Peyer's patch (tissue), 4 donors: ENCODE measurements around the gene POU5F1. TPM values are rescaled to one million over a fixed set of nuclear protein-coding genes. Genes with fewer than 3 reads are reported as not detected.

Experiments
- DNase-seq, 3 donors: peaks; one replicate each; pipeline ENCODE4 v3.0.0-alpha.2; 2017 to 2019
- H3K27ac ChIP-seq, 4 donors: fragments of 200-600 bp; sonication (generic); one replicate each; pipeline ENCODE4 v1.5.1; 2016 to 2019
- H3K27me3 ChIP-seq, 2 donors: fragments of 200-600 bp; sonication (generic); one replicate each; pipeline ENCODE4 v1.5.1; 2019
- H3K36me3 ChIP-seq, 3 donors: fragments of 200-600 bp; sonication (generic); one replicate each; pipeline ENCODE4 v1.5.1; 2016 to 2019
- H3K4me1 ChIP-seq, 4 donors: fragments of 200-600 bp; sonication (generic); one replicate each; pipeline ENCODE4 v1.5.1; 2016 to 2019
- H3K4me3 ChIP-seq, 4 donors: fragments of 200-600 bp; sonication (generic); 1 replicate in 3 of 4; 2 replicates in 1 of 4; pipeline ENCODE4 v1.5.1; 2016 to 2019; ENCODE audit warnings: mild to moderate bottlenecking in 1 of 4
- H3K9me3 ChIP-seq, 4 donors: fragments of 200-600 bp; sonication (generic); one replicate each; pipeline ENCODE4 v1.5.1; 2016 to 2019; ENCODE audit warnings: mild to moderate bottlenecking in 1 of 4
- POLR2A ChIP-seq, 2 donors: fragments of 450-650 bp; IDR thresholded peaks; one replicate each; pipeline ENCODE4 v1.5.1; 2017; ENCODE audit warnings: antibody characterized with exemption in 2 of 2, mild to moderate bottlenecking in 2 of 2, moderate library complexity in 2 of 2
- small RNA-seq, 2 donors: library from RNA; depleted of rRNA; stranded (forward); fragments of <200 nt; gene quantifications; one replicate each; pipeline ENCODE3, GENCODE V24; 2016
- total RNA-seq, 4 donors: library from RNA; depleted of rRNA; stranded (reverse); fragments of >200 nt; gene quantifications; one replicate each; pipeline ENCODE4 v1.1.0, GENCODE V29; 2016
- TF ChIP-seq, protein P1 (sequence below), 6 experiments: fragments of 450-650 bp in 4 of 6; fragments of 200-600 bp in 2 of 6; sonication (generic) in 1 of 6; IDR thresholded peaks; one replicate each; pipeline ENCODE4 v1.5.1; 2017 to 2019; ENCODE audit warnings: antibody characterized with exemption in 6 of 6, mild to moderate bottlenecking in 3 of 6, moderate library complexity in 1 of 6

The POU5F1 gene
- total RNA-seq, 4 donors from 2014 or later, result 14.9 to 121 (median 45.0) TPM

DNA sequence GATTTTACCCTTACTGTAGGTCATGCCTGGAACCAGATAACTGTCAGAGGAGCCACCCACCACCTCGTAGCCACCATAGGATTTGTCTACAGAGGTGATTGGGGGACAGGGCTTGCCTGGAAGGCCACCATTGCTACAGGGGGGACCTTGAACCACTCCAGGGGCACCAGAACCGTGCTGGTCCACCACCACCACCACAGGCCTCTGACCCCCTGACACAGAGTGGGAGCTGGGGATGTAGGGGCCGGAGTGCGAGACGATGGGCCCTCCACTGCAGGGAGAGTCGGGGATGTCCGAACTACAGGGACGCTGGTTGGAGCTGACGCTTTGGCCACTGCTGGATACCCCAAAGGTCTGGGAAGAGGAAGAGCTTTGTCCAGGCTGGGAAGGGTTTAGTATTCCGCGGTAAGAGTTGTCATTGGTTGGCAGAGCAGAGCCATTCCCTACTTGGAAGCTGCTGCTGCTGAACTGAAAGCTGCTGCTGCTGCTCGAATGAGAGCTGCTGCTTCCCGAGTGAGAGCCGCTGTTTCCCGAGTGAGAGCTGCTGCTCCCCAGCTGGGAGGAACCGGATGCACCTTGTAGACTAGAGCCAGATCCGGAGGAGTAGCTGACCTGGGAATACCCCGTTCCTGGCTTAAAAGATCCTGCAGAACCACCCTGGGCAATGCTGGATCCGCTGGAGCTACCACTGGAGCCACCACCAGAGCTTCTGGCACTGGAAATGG lies 53.7 kb downstream of the POU5F1 start:
- peak in 1 of 3 donors; percentile 45 for DNase-seq
- peaks cover 0 to 12% (median 0%) of the 10 kb centered on the region in 4 donors for H3K4me1 ChIP-seq
- no peaks in the 10 kb centered on the region for H3K9me3 ChIP-seq
- TF ChIP-seq, protein P1, sequence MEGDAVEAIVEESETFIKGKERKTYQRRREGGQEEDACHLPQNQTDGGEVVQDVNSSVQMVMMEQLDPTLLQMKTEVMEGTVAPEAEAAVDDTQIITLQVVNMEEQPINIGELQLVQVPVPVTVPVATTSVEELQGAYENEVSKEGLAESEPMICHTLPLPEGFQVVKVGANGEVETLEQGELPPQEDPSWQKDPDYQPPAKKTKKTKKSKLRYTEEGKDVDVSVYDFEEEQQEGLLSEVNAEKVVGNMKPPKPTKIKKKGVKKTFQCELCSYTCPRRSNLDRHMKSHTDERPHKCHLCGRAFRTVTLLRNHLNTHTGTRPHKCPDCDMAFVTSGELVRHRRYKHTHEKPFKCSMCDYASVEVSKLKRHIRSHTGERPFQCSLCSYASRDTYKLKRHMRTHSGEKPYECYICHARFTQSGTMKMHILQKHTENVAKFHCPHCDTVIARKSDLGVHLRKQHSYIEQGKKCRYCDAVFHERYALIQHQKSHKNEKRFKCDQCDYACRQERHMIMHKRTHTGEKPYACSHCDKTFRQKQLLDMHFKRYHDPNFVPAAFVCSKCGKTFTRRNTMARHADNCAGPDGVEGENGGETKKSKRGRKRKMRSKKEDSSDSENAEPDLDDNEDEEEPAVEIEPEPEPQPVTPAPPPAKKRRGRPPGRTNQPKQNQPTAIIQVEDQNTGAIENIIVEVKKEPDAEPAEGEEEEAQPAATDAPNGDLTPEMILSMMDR (IDR thresholded peaks at IDR 0.05), result no peak
- no peak for TF ChIP-seq POLR2A (IDR thresholded peaks at IDR 0.05)
- no peaks in the 10 kb centered on the region for H3K27me3 ChIP-seq
- H3K4me3 ChIP-seq, result peak overlapping the region in 1 of 4 donors; percentile 9
- H3K36me3 ChIP-seq, result no peaks in the 10 kb centered on the region
- H3K27ac ChIP-seq, result peak overlapping the region in 1 of 4 donors; percentile 25

DNA sequence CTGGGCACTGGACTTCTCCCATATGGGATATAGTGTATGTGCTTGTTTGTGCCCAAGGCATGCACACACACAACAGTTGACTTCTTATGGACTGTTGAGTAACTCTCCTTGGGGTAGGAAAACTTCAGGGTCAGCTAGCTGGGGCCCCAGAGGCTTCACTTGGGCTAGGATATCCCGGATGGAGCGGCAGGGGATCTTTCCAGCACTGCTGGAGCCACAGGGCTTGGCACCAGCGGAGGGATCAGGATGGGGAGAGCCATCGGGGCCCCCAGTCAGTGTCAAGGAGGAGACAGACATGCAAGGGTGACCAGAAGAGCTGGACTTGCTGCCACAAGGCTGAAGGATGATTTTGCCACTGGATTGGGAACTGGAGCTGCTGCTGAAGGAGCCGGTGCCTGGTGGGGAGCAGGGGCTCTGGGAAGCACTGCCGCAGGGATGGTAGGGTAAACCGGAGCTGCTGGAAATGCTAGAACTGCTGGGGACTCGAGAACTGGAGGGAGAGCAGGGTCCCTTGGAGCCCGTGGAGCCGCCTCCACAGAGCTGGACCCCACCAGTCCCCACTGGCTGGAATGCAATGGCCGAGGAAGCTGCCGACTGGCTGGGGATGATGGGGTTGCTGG lies 54.4 kb downstream of the POU5F1 start:
- peaks cover 0 to 12% (median 0%) of the 10 kb centered on the region in 4 donors for H3K4me1 ChIP-seq
- DNase-seq, result peak in 1 of 3 donors; percentile 28
- no peak overlapping the region for H3K4me3 ChIP-seq
- H3K27me3 ChIP-seq, result no peaks in the 10 kb centered on the region
- no peak overlapping the region for H3K27ac ChIP-seq
- H3K9me3 ChIP-seq, result no peaks in the 10 kb centered on the region
- TF ChIP-seq POLR2A (IDR thresholded peaks at IDR 0.05), result no peak
- TF ChIP-seq, protein P1 (IDR thresholded peaks at IDR 0.05), result no peak
- H3K36me3 ChIP-seq, result no peaks in the 10 kb centered on the region

DNA sequence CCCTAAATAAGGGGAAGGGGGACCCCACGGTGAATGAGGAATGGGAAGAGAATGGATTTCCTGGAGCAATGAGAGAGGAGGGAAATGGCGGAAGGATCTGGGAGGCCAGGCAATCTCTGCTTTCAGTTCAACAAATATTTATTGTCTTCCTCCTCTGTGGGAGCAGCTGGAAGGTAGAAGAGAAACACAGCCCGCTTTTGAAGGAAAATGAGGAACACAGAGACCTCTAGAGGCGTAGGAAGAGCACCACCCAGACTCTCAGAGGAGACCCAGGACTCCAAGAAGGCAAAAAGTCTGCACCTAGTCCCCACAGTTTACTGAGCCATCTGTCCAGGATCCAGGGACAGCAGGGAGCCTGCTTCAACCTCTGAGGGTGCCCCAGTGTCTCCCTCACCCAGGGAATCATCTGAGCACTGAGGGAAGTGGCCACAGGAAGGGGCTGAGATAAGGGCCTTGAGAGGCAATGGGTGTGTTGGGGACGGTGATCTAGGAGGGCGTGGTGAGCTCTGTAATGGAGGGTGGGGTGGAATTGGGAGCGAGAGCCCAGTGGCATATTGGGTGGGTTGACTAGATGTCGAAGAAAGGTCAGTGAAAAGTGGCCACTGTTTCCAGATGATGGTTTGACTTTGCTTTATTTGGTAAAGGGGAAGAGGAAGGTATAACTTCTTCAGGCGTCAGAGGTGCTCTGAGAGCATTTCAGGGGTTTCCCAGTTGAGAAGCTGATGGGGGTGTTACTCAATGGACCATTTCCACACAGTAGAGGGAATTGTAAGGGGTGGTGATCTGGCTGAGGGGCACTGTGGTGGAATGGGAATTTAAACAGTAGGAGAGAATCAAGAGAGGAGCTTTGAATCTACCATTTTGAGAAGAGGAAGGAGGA lies 55.3 kb downstream of the POU5F1 start:
- H3K4me1 ChIP-seq, result peaks cover 0 to 12% (median 0%) of the 10 kb centered on the region in 4 donors
- no peaks in the 10 kb centered on the region for H3K27me3 ChIP-seq
- no peaks in the 10 kb centered on the region for H3K9me3 ChIP-seq
- DNase-seq, result peak in 1 of 3 donors; percentile 44
- TF ChIP-seq, protein P1 (IDR thresholded peaks at IDR 0.05), result peak in 3 of 6 experiments; percentile 33 to 48 (median 42)
- no peak for TF ChIP-seq POLR2A (IDR thresholded peaks at IDR 0.05)
- peak overlapping the region in 3 of 4 donors; percentile 50 to 86 (median 85) for H3K27ac ChIP-seq
- H3K4me3 ChIP-seq, result peak overlapping the region in 2 of 4 donors; percentile 41 to 55
- H3K36me3 ChIP-seq, result no peaks in the 10 kb centered on the region

DNA sequence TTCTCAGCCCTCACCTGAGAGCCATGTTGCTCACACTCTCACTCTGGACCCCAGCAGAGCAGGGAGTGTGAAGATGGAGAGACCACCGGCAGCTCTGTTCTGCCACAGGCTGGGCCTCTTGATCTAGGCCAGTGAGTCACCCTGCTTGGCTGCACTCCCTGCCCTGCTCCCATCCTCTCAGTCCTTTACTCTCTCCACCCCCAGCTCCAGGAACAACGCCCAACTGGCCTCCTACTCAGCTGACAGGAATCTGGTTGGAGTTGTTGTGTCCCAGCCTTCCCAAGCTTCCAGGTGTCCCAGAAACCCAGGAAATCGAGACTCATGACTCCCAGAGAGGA lies 56.0 kb downstream of the POU5F1 start, which contains the start of gene PSORS1C1:
TSS of gene PSORS1C1 (plus strand) at position 260 of the 338 bp plus-strand sequence. CDS start 14,833 bp downstream, outside the sequence.
- Histone ChIP-seq H3K27me3 (no peaks in the 10 kb centered on the region), H3K4me1 (peaks cover 0 to 12% (median 0%) of the 10 kb centered on the region in 4 donors), H3K4me3 (peak within 1 kb of the TSS in 2 of 4 donors; percentile 41 to 55), H3K9me3 (no peaks in the 10 kb centered on the region), H3K27ac (peak within 1 kb of the TSS in 3 of 4 donors; percentile 50 to 86 (median 85)), H3K36me3 (no peaks in the 10 kb centered on the region)
- TF ChIP-seq POLR2A (IDR thresholded peaks at IDR 0.05), result peak; percentile 23 to 66
- TF ChIP-seq, protein P1 (IDR thresholded peaks at IDR 0.05), result no peak
- peak in 2 of 3 donors; percentile 84 to 92 for DNase-seq

Small RNA genes within 50 kb of the gene (small RNA-seq; reads per million reads assigned to genes)
- gene POLR2LP1, result 0 reads per million in 2 donors

Other genes starting within 250 kb of the POU5F1 start
- not detected for gene SFTA2, start 238.5 kb downstream of the POU5F1 start, total RNA-seq
- gene MUCL3, start 229.7 kb downstream of the POU5F1 start, total RNA-seq, result under 1 TPM in 1 of 4 donors, not detected in 3; 0.18 TPM
- gene MUC21, start 187.0 kb downstream of the POU5F1 start, total RNA-seq, result not detected
- gene MUC22, start 160.2 kb downstream of the POU5F1 start, total RNA-seq, result not detected
- gene C6orf15, start 58.1 kb downstream of the POU5F1 start, total RNA-seq, result not detected
- gene PSORS1C1, start 55.9 kb downstream of the POU5F1 start, total RNA-seq, result 10 to 100 TPM in 2 of 4 donors, 1 to 10 TPM in 1, not detected in 1; 6.5 to 26.5 (median 22.0) TPM
- under 1 TPM in 1 of 4 donors, not detected in 3; 0.54 TPM for gene CDSN, start 50.2 kb downstream of the POU5F1 start, total RNA-seq
- not detected for gene PSORS1C2, start 31.6 kb downstream of the POU5F1 start, total RNA-seq
- gene CCHCR1, start 12.9 kb downstream of the POU5F1 start, total RNA-seq, result 10 to 100 TPM; 28.3 to 86.6 (median 36.2) TPM
- 10 to 100 TPM in 1 of 4 donors, 1 to 10 TPM in 3; 4.0 to 28.9 (median 7.1) TPM for gene TCF19, start 12.1 kb downstream of the POU5F1 start, total RNA-seq
- gene HLA-C, start 101.4 kb upstream of the POU5F1 start, total RNA-seq, result 1,000 to 10,000 TPM in 2 of 4 donors, 100 to 1,000 TPM in 2; 144 to 1,614 (median 839) TPM
- 1,000 to 10,000 TPM in 3 of 4 donors, 100 to 1,000 TPM in 1; 835 to 3,384 (median 2,517) TPM for gene HLA-B, start 186.5 kb upstream of the POU5F1 start, total RNA-seq
- 10 to 100 TPM; 21.0 to 71.0 (median 29.1) TPM for gene MICA, start 232.9 kb upstream of the POU5F1 start, total RNA-seq